ENCODE data around the gene PCDHA13.
"Not testable (repeated sequence)": the region's sequence is repeated elsewhere in the genome, so short reads cannot be mapped to it uniquely, and the experiment has no call there.

Gene PCDHA13

GRCh38 chr5:140869555-140869886 lies 12.4 kb upstream of the PCDHA13 start:
- DNase-seq = no peak

DNA sequence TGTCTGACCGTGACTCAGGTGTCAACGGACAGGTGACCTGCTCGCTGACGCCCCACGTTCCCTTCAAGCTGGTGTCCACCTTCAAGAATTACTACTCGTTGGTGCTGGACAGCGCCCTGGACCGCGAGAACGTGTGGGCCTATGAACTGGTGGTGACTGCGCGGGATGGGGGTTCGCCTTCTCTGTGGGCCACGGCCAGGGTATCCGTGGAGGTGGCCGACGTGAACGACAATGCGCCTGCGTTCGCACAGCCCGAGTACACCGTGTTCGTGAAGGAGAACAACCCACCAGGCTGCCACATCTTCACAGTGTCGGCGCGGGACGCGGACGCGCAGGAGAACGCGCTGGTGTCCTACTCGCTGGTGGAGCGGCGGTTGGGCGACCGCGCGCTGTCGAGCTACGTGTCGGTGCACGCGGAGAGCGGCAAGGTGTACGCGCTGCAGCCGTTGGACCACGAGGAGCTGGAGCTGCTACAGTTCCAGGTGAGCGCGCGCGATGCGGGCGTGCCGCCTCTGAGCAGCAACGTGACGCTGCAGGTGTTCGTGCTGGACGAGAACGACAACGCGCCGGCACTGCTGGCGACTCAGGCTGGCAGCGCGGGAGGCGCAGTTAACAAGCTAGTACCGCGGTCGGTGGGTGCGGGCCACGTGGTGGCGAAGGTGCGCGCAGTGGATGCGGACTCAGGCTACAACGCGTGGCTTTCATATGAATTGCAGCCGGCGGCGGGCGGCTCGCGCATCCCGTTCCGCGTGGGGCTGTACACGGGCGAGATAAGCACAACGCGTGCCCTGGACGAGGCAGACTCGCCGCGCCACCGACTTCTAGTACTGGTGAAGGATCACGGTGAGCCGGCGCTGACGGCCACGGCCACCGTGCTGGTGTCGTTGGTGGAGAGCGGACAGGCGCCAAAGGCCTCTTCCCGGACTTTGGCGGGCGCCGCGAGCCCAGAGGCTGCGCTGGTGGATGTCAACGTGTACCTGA lies 11.4 kb upstream of the PCDHA13 start:
- DNase-seq = no peak

GRCh38 chr5:140875085-140876065 lies 6.5 kb upstream of the PCDHA13 start, which contains the start of gene PCDHA12:
Gene PCDHA12, plus strand, starts transcription at chr5:140875308. Its CDS starts 165 bp downstream, at chr5:140875473.
- DNase-seq = no peak

DNA sequence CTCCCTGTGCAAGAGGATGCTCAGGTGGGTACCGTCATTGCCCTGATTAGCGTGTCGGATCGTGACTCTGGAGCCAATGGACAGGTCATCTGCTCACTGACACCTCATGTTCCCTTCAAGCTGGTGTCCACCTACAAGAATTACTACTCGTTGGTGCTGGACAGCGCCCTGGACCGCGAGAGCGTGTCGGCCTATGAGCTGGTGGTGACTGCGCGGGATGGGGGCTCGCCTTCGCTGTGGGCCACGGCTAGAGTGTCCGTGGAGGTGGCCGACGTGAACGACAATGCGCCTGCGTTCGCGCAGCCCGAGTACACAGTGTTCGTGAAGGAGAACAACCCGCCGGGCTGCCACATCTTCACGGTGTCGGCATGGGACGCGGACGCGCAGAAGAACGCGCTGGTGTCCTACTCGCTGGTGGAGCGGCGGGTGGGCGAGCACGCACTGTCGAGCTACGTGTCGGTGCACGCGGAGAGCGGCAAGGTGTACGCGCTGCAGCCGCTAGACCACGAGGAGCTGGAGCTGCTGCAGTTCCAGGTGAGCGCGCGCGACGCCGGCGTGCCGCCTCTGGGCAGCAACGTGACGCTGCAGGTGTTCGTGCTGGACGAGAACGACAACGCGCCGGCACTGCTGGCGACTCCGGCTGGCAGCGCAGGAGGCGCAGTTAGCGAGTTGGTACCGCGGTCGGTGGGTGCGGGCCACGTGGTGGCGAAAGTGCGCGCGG lies 5.2 kb upstream of the PCDHA13 start:
- not testable (repeated sequence) for DNase-seq

DNA sequence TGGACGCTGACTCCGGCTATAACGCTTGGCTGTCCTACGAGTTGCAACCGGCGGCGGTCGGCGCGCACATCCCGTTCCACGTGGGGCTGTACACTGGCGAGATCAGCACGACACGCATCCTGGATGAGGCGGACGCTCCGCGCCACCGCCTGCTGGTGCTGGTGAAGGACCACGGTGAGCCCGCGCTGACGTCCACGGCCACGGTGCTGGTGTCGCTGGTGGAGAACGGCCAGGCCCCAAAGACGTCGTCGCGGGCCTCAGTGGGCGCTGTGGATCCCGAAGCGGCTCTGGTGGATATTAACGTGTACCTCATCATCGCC lies 4.7 kb upstream of the PCDHA13 start:
- no peak for DNase-seq

- DNase-seq = no peak
Measured at GRCh38 chr5:140882591-140882899, 621 bp downstream of the PCDHA13 start.

DNA sequence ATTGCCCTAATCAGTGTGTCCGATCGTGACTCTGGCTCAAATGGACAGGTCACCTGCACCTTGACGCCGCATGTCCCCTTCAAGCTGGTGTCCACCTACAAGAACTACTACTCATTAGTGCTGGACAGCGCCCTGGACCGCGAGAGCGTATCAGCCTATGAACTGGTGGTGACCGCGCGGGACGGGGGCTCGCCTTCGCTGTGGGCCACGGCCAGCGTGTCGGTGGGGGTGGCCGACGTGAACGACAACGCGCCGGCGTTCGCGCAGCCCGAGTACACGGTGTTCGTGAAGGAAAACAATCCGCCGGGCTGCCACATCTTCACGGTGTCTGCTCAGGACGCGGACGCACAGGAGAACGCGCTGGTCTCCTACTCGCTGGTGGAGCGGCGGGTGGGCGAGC lies 1.4 kb downstream of the PCDHA13 start:
- no peak for DNase-seq

- no peak for DNase-seq
Measured at GRCh38 chr5:140883927-140884697, 2.2 kb downstream of the PCDHA13 start.

DNA sequence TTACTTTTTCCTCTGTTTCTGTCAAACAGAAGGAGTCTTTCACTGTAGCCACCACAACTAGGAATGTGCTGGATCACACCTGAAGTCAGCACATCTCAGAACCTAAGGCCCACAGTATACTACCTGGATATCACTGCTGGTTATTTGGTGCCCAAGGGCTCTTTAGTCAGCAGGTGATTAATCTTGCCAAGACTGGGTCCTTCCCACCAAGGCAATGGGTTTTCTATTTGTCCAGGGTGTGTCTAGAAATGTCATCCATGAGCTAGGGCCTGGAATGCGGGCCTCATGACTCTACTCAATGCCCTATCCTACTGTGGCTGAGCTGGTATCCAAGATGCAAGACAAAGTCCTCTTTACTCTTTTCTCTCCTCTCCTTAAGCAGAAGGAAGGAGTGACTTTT lies 34.4 kb downstream of the PCDHA13 start:
- no peak for DNase-seq

- no peak for DNase-seq
Measured at GRCh38 chr5:140923601-140924000, 41.7 kb downstream of the PCDHA13 start.

DNA sequence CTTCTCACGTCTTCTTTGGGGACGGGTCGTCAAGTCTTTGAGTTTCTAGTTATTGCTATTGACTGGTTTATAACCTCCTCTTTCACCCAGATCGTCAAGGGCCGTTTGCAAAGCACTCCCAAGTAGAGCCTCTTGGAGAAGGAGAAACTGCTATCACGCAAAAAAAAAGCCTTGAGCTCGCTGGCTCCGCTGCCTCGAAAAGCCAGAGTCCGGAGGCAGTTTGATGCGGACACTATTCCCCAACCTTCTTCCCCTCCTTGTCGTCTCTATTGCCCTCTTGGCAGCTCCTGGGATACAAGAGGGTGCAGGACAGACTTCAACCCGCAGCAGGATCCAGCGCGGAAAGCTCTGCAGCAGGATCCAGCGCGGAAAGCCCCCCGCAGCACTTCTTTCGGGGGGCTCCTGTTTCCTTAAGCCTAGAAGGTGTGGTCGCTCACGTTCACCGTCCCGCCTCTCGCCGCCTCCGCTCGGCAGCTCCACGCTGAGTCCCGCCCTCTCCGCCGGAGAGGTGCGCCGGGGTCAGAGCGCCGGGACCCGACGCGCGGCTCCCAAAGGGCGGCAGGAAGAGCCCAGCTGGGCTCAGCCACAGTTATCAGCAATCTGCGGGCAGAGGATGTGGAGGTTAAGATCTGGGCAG lies 44.0 kb downstream of the PCDHA13 start, which contains the start of gene PCDHAC1:
PCDHAC1 (plus strand) TSS at position 494 of the 637 bp plus-strand sequence. CDS start 594 bp downstream, outside the sequence.
- peak; percentile 27 for DNase-seq

DNA sequence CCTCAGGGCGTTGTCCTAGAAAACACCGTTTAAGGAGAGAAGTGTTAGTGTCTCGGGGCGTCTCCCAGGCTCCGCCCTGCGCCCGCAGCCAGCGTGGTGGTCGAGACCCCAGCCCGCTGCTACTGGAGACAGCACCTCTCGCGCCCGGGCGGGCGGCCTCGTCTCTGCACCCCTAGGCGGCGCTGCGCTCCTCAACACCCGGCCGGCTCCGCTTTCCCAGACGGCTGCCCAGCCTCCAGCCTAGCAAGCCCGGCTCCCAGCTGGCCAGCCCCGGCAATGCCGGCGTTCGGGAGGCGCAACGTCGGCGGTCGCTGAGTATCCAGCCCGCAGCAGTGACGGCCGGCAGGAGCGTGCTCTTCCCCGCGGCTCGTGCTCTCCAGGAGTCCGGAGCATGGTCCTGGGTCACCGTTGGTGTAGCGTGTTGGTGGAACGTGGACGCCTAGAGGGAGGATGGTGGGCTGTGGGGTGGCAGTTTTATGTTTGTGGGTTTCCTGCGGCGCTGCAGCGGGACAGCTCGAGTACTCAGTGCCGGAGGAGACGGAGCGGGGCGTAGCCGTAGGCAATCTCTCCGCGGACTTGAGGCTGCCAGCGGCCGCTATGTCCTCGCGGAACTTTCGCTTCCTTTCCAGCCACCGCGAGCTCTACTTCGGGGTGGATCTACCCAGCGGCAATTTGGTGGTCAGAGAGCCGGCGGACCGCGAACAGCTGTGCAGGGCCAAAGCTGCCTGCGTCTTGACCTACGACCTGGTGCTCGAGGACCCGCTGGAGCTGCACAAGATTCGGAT lies 44.7 kb downstream of the PCDHA13 start:
- DNase-seq = peak; percentile 72

GRCh38 chr5:140927228-140927573 lies 45.3 kb downstream of the PCDHA13 start:
- no peak for DNase-seq

All from left hindlimb (tissue), 1 donor.